Measurements from ENCODE around the gene ABCC1.

DNA sequence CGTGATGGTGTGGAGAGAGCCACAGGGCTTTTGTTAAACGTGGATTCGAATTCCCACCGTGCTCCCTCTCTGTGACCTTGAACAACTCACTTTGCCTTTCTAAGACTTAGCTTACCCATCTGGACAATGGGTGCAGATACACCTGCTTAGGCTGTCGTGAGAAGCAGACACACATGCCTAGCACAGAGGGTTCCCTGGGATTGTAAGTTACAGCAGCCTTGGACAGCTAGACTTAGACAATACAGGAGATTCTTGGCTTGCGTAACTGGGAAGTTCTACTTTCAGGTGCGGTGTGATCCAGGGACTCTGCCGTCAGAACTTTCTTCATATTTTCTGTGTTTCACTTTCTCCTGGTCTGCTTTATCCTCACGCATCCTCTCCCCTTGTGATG, 127.0 kb downstream of the ABCC1 start:
- no peak for TF ChIP-seq CTCF (IDR thresholded peaks at IDR 0.05; ENCODE audit: borderline replicate concordance, extremely low read depth, low read length, poor library complexity, severe bottlenecking)
- no peak for TF ChIP-seq EZH2 (IDR thresholded peaks at IDR 0.05; ENCODE audit: borderline replicate concordance, low read depth, low read length, severe bottlenecking)

Data from DND-41 (cell line).